B cell (primary cell): ENCODE measurements around the gene MYL11. TPM values are rescaled to one million over a fixed set of nuclear protein-coding genes. Genes with fewer than 3 reads are reported as not detected.
A peak's percentile ranks its signal among the peaks of the same experiment; 100 is the strongest.

ENCODE experiments used
- ATAC-seq: fragments of 200-7000 bp; cut with Tn5 transposase; one replicate; pipeline ENCODE4 v1.10.0; 2021; ENCODE audit warnings: low read depth, mild to moderate bottlenecking, moderate number of reproducible peaks, moderate library complexity
- CTCF ChIA-PET: fragments of 350-600 bp; sonication (Branson Sonifier 250); formaldehyde crosslinking; loops from one replicate; lab custom pipeline; 2021; ENCODE audit warnings: antibody characterized with exemption, inconsistent platforms; lab: Charles Lee
- POLR2A ChIA-PET: fragments of 350-600 bp; sonication (Branson Sonifier 250); formaldehyde crosslinking; loops from one replicate; lab custom pipeline; 2021; ENCODE audit warnings: antibody characterized with exemption; lab: Charles Lee
- DNase-seq: peaks from one replicate; pipeline ENCODE4 v3.0.0; 2013
- H2AFZ ChIP-seq: 2 replicates; pipeline ENCODE4 v1.6.1; 2012; ENCODE audit warnings: mild to moderate bottlenecking, low read depth, low read length; ENCODE audit not compliant: insufficient read depth, poor library complexity, severe bottlenecking
- H3K27ac ChIP-seq, 2 donors: 1 replicate in 1 of 2; 2 replicates in 1 of 2; pipeline ENCODE4 v1.5.1; 2012 to 2013; ENCODE audit warnings: low read length in 2 of 2, mild to moderate bottlenecking in 2 of 2, moderate library complexity in 1 of 2
- H3K27me3 ChIP-seq, 4 experiments: fragments of 200-600 bp in 1 of 4; sonication (generic) in 1 of 4; replicated peaks in 1 of 4; 1 replicate in 2 of 4; 2 replicates in 2 of 4; pipeline versions ENCODE4 v1.6.1 to v1.7.0; 2013 to 2016; ENCODE audit warnings: low read length in 3 of 4, mild to moderate bottlenecking in 2 of 4, mixed read lengths in 1 of 4, moderate library complexity in 1 of 4; ENCODE audit not compliant: insufficient read depth in 4 of 4, control insufficient read depth in 3 of 4; ENCODE audit errors: control extremely low read depth in 1 of 4
- H3K36me3 ChIP-seq, 2 experiments: replicated peaks in 1 of 2; 1 replicate in 1 of 2; 2 replicates in 1 of 2; pipeline versions ENCODE4 v1.6.1 to v1.7.1; 2013; ENCODE audit warnings: low read length in 1 of 2; ENCODE audit not compliant: insufficient read depth in 2 of 2, control insufficient read depth in 1 of 2; ENCODE audit errors: control extremely low read depth in 1 of 2, extremely low read depth in 1 of 2
- H3K4me1 ChIP-seq, 2 donors: fragments of 200-600 bp in 1 of 2; sonication (generic) in 1 of 2; 1 replicate in 1 of 2; 2 replicates in 1 of 2; pipeline versions ENCODE4 v1.5.1 to v1.6.1; 2013 to 2017; ENCODE audit warnings: low read length in 2 of 2; ENCODE audit not compliant: control insufficient read depth in 2 of 2, insufficient read depth in 2 of 2
- H3K4me2 ChIP-seq: replicated peaks from 2 replicates; pipeline ENCODE3; 2012; ENCODE audit warnings: mild to moderate bottlenecking, low read depth, low read length; ENCODE audit not compliant: poor library complexity, severe bottlenecking
- H3K4me3 ChIP-seq, 5 experiments: fragments of 200-600 bp in 1 of 5; sonication (generic) in 1 of 5; 1 replicate in 3 of 5; 2 replicates in 2 of 5; pipeline versions ENCODE4 v1.5.1 to v1.7.0; 2011 to 2016; ENCODE audit warnings: low read length in 4 of 5, mild to moderate bottlenecking in 4 of 5, low read depth in 2 of 5, control low read depth in 1 of 5, moderate library complexity in 1 of 5; ENCODE audit not compliant: insufficient read depth in 1 of 5; ENCODE audit errors: control extremely low read depth in 1 of 5, extremely low read depth in 1 of 5
- H3K79me2 ChIP-seq: fragments of 200-600 bp; sonication (generic); one replicate; pipeline ENCODE4 v1.6.0; 2016; ENCODE audit warnings: low read length; ENCODE audit not compliant: control insufficient read depth, insufficient read depth
- H3K9ac ChIP-seq: fragments of 200-600 bp; sonication (generic); 2 replicates; pipeline ENCODE4 v1.6.1; 2017; ENCODE audit warnings: mild to moderate bottlenecking, low read length, moderate library complexity
- H3K9me3 ChIP-seq, 3 donors: one replicate each; pipeline versions ENCODE4 v1.6.1 to v1.7.1; 2013; ENCODE audit warnings: low read length in 2 of 3; ENCODE audit not compliant: control insufficient read depth in 2 of 3, insufficient read depth in 1 of 3; ENCODE audit errors: control extremely low read depth in 1 of 3
- H4K20me1 ChIP-seq: 2 replicates; pipeline ENCODE4 v1.6.0; 2012; ENCODE audit warnings: mild to moderate bottlenecking, low read length; ENCODE audit not compliant: insufficient read depth, control insufficient read depth, poor library complexity, severe bottlenecking
- H3K27ac Mint-ChIP-seq: one replicate; pipeline ENCODE4 v1.8.0; 2021; ENCODE audit warnings: mixed read lengths
- H3K27me3 Mint-ChIP-seq: one replicate; pipeline ENCODE4 v1.8.0; 2021; ENCODE audit warnings: mixed read lengths
- H3K4me1 Mint-ChIP-seq: one replicate; pipeline ENCODE4 v1.8.0; 2021; ENCODE audit warnings: mixed read lengths
- H3K4me3 Mint-ChIP-seq: one replicate; pipeline ENCODE4 v1.8.0; 2021; ENCODE audit warnings: mixed read lengths
- H3K9me3 Mint-ChIP-seq: one replicate; pipeline ENCODE4 v1.8.0; 2022; ENCODE audit warnings: mixed read lengths; ENCODE audit not compliant: insufficient read depth
- EZH2 ChIP-seq: IDR thresholded peaks from 2 replicates; pipeline ENCODE4 v1.6.1; 2012; ENCODE audit warnings: borderline replicate concordance, low read depth, mild to moderate bottlenecking, moderate library complexity, low read length; ENCODE audit not compliant: insufficient read depth, poor library complexity, severe bottlenecking
- WGBS: methylation state at CpG from one replicate; pipeline ENCODE4 v1.1.5; 2013; ENCODE audit warnings: missing lambda C conversion rate; ENCODE audit not compliant: insufficient coverage; 5-methylcytosine and 5-hydroxymethylcytosine counted together
- intact Hi-C: fragments of 100-400 bp; cut with micrococcal nuclease; formaldehyde crosslinking; loops from one replicate; pipeline ENCODE4 v1.10.0; 2022
- polyA plus RNA-seq: library from polyadenylated mRNA; depleted of rRNA; stranded (reverse); fragments of >200 nt; gene quantifications from 2 replicates; pipeline ENCODE4 v1.2.3, GENCODE V29; 2012
- total RNA-seq, 2 donors: library from RNA; stranded (reverse); fragments of 120-200 nt in 1 of 2; gene quantifications; 1 replicate in 1 of 2; 2 replicates in 1 of 2; pipeline versions ENCODE4 v1.2.3 to v1.2.4, GENCODE V29; 2013 to 2022
- TF ChIP-seq, protein P1 (sequence below): fragments of 200-600 bp; IDR thresholded peaks from one replicate; pipeline ENCODE4 v1.8.0; 2022; ENCODE audit warnings: antibody characterized with exemption, mild to moderate bottlenecking

Gene MYL11
- total and polyA plus RNA-seq, 2 donors (not counting 1 experiment from before 2014, with no cell fraction given) = 3.6 TPM; not detected in 1

DNA sequence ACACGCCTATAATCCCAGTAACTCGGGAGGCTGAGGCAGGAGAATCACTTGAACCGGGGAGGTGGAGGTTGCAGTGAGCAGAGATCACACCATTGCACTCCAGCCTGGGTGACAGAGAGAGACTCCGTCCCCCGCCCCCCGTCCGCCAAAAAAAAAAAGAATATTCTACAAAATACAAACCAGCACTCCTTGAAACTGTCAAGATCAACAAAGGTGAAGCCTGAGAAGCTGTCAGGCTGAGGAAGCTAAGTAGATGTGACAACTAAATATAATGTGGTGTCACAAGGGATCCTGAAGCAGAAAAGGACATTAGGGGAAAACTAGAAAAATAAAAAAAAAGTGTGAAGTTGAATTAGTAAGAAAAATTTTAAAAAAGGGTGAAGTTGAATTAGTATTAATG lies 25.7 kb upstream of the MYL11 start:
- Histone ChIP-seq H3K79me2 (peaks cover 22% of the 10 kb centered on the region), H3K27ac (peak overlapping the region in 1 of 2 donors; percentile 72), H3K4me3 (no peak overlapping the region), H3K9ac (no peak overlapping the region), H2AFZ (no peak overlapping the region), H3K27me3 (no peaks in the 10 kb centered on the region), H3K36me3 (peaks cover 0 to 26% of the 10 kb centered on the region in 2 experiments), H3K9me3 (no peaks in the 10 kb centered on the region), H3K4me1 (peaks cover 21 to 38% of the 10 kb centered on the region in 2 donors), H4K20me1 (peaks cover 5% of the 10 kb centered on the region), H3K4me2 (peak overlapping the region; percentile 44)
- Mint-ChIP-seq H3K9me3 (no peaks in the 10 kb centered on the region), H3K4me1 (peaks cover 39% of the 10 kb centered on the region), H3K27me3 (no peaks in the 10 kb centered on the region), H3K4me3 (no peak overlapping the region), H3K27ac (no peak overlapping the region)
- ATAC-seq (no peak), DNase-seq (no peak)
- TF ChIP-seq EZH2 = no peak
- ChIA-PET CTCF (no interaction called here), POLR2A (no interaction called here)
- intact Hi-C loops = no loop called here
- 92% methylated on average over 2 of the region's 7 CpGs for WGBS

DNA sequence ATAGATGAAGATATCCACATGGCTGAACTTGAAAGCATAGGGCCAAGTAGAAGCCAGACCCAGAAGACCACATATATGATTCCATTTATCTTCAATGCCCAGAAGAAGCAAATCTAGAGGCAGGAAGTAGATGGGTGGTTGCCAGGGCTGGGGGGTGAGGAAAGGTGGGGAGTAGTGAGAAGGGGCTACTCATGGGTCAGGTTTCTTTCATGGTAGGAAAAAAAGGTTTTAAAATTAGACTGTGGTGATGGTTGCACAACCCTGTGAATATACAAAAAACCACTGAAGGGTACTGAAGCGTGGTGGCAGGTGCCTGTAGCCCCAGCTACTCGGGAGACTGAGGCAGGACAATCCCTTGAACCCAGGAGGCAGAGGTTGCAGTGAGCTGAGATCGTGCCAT lies 24.9 kb upstream of the MYL11 start:
- peak; percentile 26 for DNase-seq
- intact Hi-C loops = no loop called here

More for the DNA sequence above, 24.9 kb upstream of the MYL11 start:
- peaks cover 0 to 26% of the 10 kb centered on the region in 2 experiments for H3K36me3 ChIP-seq
- Mint-ChIP-seq H3K4me3 (peak overlapping the region; percentile 52), H3K27me3 (no peaks in the 10 kb centered on the region), H3K9me3 (no peaks in the 10 kb centered on the region), H3K4me1 (peaks cover 47% of the 10 kb centered on the region), H3K27ac (peak overlapping the region; percentile 91)
- H3K4me1 ChIP-seq = peaks cover 28 to 46% of the 10 kb centered on the region in 2 donors
- ATAC-seq = peak; percentile 15
- TF ChIP-seq EZH2 = no peak
- TF ChIP-seq, protein P1, sequence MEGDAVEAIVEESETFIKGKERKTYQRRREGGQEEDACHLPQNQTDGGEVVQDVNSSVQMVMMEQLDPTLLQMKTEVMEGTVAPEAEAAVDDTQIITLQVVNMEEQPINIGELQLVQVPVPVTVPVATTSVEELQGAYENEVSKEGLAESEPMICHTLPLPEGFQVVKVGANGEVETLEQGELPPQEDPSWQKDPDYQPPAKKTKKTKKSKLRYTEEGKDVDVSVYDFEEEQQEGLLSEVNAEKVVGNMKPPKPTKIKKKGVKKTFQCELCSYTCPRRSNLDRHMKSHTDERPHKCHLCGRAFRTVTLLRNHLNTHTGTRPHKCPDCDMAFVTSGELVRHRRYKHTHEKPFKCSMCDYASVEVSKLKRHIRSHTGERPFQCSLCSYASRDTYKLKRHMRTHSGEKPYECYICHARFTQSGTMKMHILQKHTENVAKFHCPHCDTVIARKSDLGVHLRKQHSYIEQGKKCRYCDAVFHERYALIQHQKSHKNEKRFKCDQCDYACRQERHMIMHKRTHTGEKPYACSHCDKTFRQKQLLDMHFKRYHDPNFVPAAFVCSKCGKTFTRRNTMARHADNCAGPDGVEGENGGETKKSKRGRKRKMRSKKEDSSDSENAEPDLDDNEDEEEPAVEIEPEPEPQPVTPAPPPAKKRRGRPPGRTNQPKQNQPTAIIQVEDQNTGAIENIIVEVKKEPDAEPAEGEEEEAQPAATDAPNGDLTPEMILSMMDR = no peak
- H3K4me3 ChIP-seq = no peak overlapping the region
- H3K9ac ChIP-seq = peak overlapping the region; percentile 9
- CTCF ChIA-PET = interaction anchor here (0.6 to 0.7 kb wide), 2 partner anchors 9 to 265 kb away, joined by 3 to 4 read pairs; no protein-coding TSS in a partner anchor
- peaks cover 12% of the 10 kb centered on the region for H4K20me1 ChIP-seq
- POLR2A ChIA-PET = interaction anchor here (0.6 kb wide), 1 partner anchor 57 kb away, joined by 8 read pairs; no protein-coding TSS in a partner anchor
- H3K27ac ChIP-seq = peak overlapping the region; percentile 1 to 72
- no peaks in the 10 kb centered on the region for H3K9me3 ChIP-seq
- H2AFZ ChIP-seq = no peak overlapping the region
- peak overlapping the region; percentile 44 for H3K4me2 ChIP-seq
- peaks cover 26% of the 10 kb centered on the region for H3K79me2 ChIP-seq
- 14% methylated on average over 2 of the region's 3 CpGs for WGBS
- no peaks in the 10 kb centered on the region for H3K27me3 ChIP-seq
